B cell (primary cell): Measurements from ENCODE around the gene SLC25A51. TPM values are rescaled to one million over a fixed set of nuclear protein-coding genes. Genes with fewer than 3 reads are reported as not detected.

ENCODE experiments used
- ATAC-seq: fragments of 200-7000 bp; cut with Tn5 transposase; one replicate; pipeline ENCODE4 v1.10.0; 2021; ENCODE audit warnings: low read depth, mild to moderate bottlenecking, moderate number of reproducible peaks, moderate library complexity
- CTCF ChIA-PET: fragments of 350-600 bp; sonication (Branson Sonifier 250); formaldehyde crosslinking; loops from one replicate; lab custom pipeline; 2021; ENCODE audit warnings: antibody characterized with exemption, inconsistent platforms; lab: Charles Lee
- POLR2A ChIA-PET: fragments of 350-600 bp; sonication (Branson Sonifier 250); formaldehyde crosslinking; loops from one replicate; lab custom pipeline; 2021; ENCODE audit warnings: antibody characterized with exemption; lab: Charles Lee
- DNase-seq: peaks from one replicate; pipeline ENCODE4 v3.0.0; 2013
- H2AFZ ChIP-seq: 2 replicates; pipeline ENCODE4 v1.6.1; 2012; ENCODE audit warnings: mild to moderate bottlenecking, low read depth, low read length; ENCODE audit not compliant: insufficient read depth, poor library complexity, severe bottlenecking
- H3K27ac ChIP-seq, 2 donors: 1 replicate in 1 of 2; 2 replicates in 1 of 2; pipeline ENCODE4 v1.5.1; 2012 to 2013; ENCODE audit warnings: low read length in 2 of 2, mild to moderate bottlenecking in 2 of 2, moderate library complexity in 1 of 2
- H3K27me3 ChIP-seq, 4 experiments: fragments of 200-600 bp in 1 of 4; sonication (generic) in 1 of 4; replicated peaks in 1 of 4; 1 replicate in 2 of 4; 2 replicates in 2 of 4; pipeline versions ENCODE4 v1.6.1 to v1.7.0; 2013 to 2016; ENCODE audit warnings: low read length in 3 of 4, mild to moderate bottlenecking in 2 of 4, mixed read lengths in 1 of 4, moderate library complexity in 1 of 4; ENCODE audit not compliant: insufficient read depth in 4 of 4, control insufficient read depth in 3 of 4; ENCODE audit errors: control extremely low read depth in 1 of 4
- H3K36me3 ChIP-seq, 2 experiments: replicated peaks in 1 of 2; 1 replicate in 1 of 2; 2 replicates in 1 of 2; pipeline versions ENCODE4 v1.6.1 to v1.7.1; 2013; ENCODE audit warnings: low read length in 1 of 2; ENCODE audit not compliant: insufficient read depth in 2 of 2, control insufficient read depth in 1 of 2; ENCODE audit errors: control extremely low read depth in 1 of 2, extremely low read depth in 1 of 2
- H3K4me1 ChIP-seq, 2 donors: fragments of 200-600 bp in 1 of 2; sonication (generic) in 1 of 2; 1 replicate in 1 of 2; 2 replicates in 1 of 2; pipeline versions ENCODE4 v1.5.1 to v1.6.1; 2013 to 2017; ENCODE audit warnings: low read length in 2 of 2; ENCODE audit not compliant: control insufficient read depth in 2 of 2, insufficient read depth in 2 of 2
- H3K4me2 ChIP-seq: replicated peaks from 2 replicates; pipeline ENCODE3; 2012; ENCODE audit warnings: mild to moderate bottlenecking, low read depth, low read length; ENCODE audit not compliant: poor library complexity, severe bottlenecking
- H3K4me3 ChIP-seq, 5 experiments: fragments of 200-600 bp in 1 of 5; sonication (generic) in 1 of 5; 1 replicate in 3 of 5; 2 replicates in 2 of 5; pipeline versions ENCODE4 v1.5.1 to v1.7.0; 2011 to 2016; ENCODE audit warnings: low read length in 4 of 5, mild to moderate bottlenecking in 4 of 5, low read depth in 2 of 5, control low read depth in 1 of 5, moderate library complexity in 1 of 5; ENCODE audit not compliant: insufficient read depth in 1 of 5; ENCODE audit errors: control extremely low read depth in 1 of 5, extremely low read depth in 1 of 5
- H3K79me2 ChIP-seq: fragments of 200-600 bp; sonication (generic); one replicate; pipeline ENCODE4 v1.6.0; 2016; ENCODE audit warnings: low read length; ENCODE audit not compliant: control insufficient read depth, insufficient read depth
- H3K9ac ChIP-seq: fragments of 200-600 bp; sonication (generic); 2 replicates; pipeline ENCODE4 v1.6.1; 2017; ENCODE audit warnings: mild to moderate bottlenecking, low read length, moderate library complexity
- H3K9me3 ChIP-seq, 3 donors: one replicate each; pipeline versions ENCODE4 v1.6.1 to v1.7.1; 2013; ENCODE audit warnings: low read length in 2 of 3; ENCODE audit not compliant: control insufficient read depth in 2 of 3, insufficient read depth in 1 of 3; ENCODE audit errors: control extremely low read depth in 1 of 3
- H4K20me1 ChIP-seq: 2 replicates; pipeline ENCODE4 v1.6.0; 2012; ENCODE audit warnings: mild to moderate bottlenecking, low read length; ENCODE audit not compliant: insufficient read depth, control insufficient read depth, poor library complexity, severe bottlenecking
- H3K27ac Mint-ChIP-seq: one replicate; pipeline ENCODE4 v1.8.0; 2021; ENCODE audit warnings: mixed read lengths
- H3K27me3 Mint-ChIP-seq: one replicate; pipeline ENCODE4 v1.8.0; 2021; ENCODE audit warnings: mixed read lengths
- H3K4me1 Mint-ChIP-seq: one replicate; pipeline ENCODE4 v1.8.0; 2021; ENCODE audit warnings: mixed read lengths
- H3K4me3 Mint-ChIP-seq: one replicate; pipeline ENCODE4 v1.8.0; 2021; ENCODE audit warnings: mixed read lengths
- H3K9me3 Mint-ChIP-seq: one replicate; pipeline ENCODE4 v1.8.0; 2022; ENCODE audit warnings: mixed read lengths; ENCODE audit not compliant: insufficient read depth
- EZH2 ChIP-seq: IDR thresholded peaks from 2 replicates; pipeline ENCODE4 v1.6.1; 2012; ENCODE audit warnings: borderline replicate concordance, low read depth, mild to moderate bottlenecking, moderate library complexity, low read length; ENCODE audit not compliant: insufficient read depth, poor library complexity, severe bottlenecking
- WGBS: methylation state at CpG from one replicate; pipeline ENCODE4 v1.1.5; 2013; ENCODE audit warnings: missing lambda C conversion rate; ENCODE audit not compliant: insufficient coverage; 5-methylcytosine and 5-hydroxymethylcytosine counted together
- intact Hi-C: fragments of 100-400 bp; cut with micrococcal nuclease; formaldehyde crosslinking; loops from one replicate; pipeline ENCODE4 v1.10.0; 2022
- polyA plus RNA-seq: library from polyadenylated mRNA; depleted of rRNA; stranded (reverse); fragments of >200 nt; gene quantifications from 2 replicates; pipeline ENCODE4 v1.2.3, GENCODE V29; 2012
- total RNA-seq, 2 donors: library from RNA; stranded (reverse); fragments of 120-200 nt in 1 of 2; gene quantifications; 1 replicate in 1 of 2; 2 replicates in 1 of 2; pipeline versions ENCODE4 v1.2.3 to v1.2.4, GENCODE V29; 2013 to 2022
- TF ChIP-seq, protein P1 (sequence below): fragments of 200-600 bp; IDR thresholded peaks from one replicate; pipeline ENCODE4 v1.8.0; 2022; ENCODE audit warnings: antibody characterized with exemption, mild to moderate bottlenecking

SLC25A51 gene
- total and polyA plus RNA-seq, 2 donors (not counting 1 experiment from before 2014, with no cell fraction given) = 12.9 to 27.8 TPM

DNA sequence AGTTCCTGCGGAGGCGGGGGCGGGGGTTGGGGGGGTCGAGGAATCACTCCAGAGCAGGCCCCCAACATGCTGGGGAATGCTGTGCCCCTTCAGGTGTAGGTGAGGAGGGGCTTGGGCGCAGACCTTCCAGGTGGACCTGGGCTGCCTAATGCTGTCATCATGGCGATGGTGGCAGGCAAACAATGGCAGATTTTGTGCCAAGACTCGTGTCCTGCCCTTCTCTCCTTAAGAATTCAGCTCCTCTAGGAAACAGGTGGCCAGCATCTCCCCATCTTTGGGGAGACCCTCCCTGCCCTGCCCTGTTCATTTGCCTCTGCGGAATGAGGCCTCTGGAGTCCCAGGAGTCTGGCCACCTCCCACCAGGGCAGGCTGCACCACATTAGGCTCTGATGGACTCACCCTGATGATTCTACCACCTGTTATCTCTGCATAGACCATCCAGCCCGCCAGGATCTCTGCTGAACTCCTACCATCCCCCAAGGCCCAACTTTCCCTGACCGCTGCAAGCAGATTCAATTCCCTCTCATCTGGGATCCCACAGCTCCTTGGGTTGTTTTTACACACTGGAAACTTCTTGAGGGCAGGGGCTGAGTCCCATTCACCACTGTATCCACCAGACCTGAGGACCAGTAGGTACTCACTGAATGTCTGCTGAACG is 10.9 kb upstream of the SLC25A51 start:
- no peaks in the 10 kb centered on the region for H3K27me3 ChIP-seq
- H3K9ac ChIP-seq = no peak overlapping the region
- H2AFZ ChIP-seq = no peak overlapping the region
- POLR2A ChIA-PET = no interaction called here
- H3K27ac ChIP-seq = no peak overlapping the region
- H3K4me1 Mint-ChIP-seq = no peaks in the 10 kb centered on the region
- ATAC-seq (no peak), DNase-seq (no peak)
- CTCF ChIA-PET = interaction anchor here (0.7 to 6.5 kb wide), 8 partner anchors 9 to 482 kb away, joined by 3 to 41 read pairs (median 8); no protein-coding TSS in a partner anchor
- H3K27me3 Mint-ChIP-seq = no peaks in the 10 kb centered on the region
- TF ChIP-seq, protein P1, sequence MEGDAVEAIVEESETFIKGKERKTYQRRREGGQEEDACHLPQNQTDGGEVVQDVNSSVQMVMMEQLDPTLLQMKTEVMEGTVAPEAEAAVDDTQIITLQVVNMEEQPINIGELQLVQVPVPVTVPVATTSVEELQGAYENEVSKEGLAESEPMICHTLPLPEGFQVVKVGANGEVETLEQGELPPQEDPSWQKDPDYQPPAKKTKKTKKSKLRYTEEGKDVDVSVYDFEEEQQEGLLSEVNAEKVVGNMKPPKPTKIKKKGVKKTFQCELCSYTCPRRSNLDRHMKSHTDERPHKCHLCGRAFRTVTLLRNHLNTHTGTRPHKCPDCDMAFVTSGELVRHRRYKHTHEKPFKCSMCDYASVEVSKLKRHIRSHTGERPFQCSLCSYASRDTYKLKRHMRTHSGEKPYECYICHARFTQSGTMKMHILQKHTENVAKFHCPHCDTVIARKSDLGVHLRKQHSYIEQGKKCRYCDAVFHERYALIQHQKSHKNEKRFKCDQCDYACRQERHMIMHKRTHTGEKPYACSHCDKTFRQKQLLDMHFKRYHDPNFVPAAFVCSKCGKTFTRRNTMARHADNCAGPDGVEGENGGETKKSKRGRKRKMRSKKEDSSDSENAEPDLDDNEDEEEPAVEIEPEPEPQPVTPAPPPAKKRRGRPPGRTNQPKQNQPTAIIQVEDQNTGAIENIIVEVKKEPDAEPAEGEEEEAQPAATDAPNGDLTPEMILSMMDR = no peak
- TF ChIP-seq EZH2 = no peak
- no peaks in the 10 kb centered on the region for H3K4me1 ChIP-seq
- H3K4me2 ChIP-seq = no peak overlapping the region
- WGBS = 84% methylated on average over 8 of the region's 11 CpGs
- H3K4me3 ChIP-seq = no peak overlapping the region
- no peaks in the 10 kb centered on the region for H4K20me1 ChIP-seq
- no peaks in the 10 kb centered on the region for H3K36me3 ChIP-seq
- H3K79me2 ChIP-seq = no peaks in the 10 kb centered on the region
- no peak overlapping the region for H3K27ac Mint-ChIP-seq
- no peaks in the 10 kb centered on the region for H3K9me3 Mint-ChIP-seq
- H3K9me3 ChIP-seq = no peaks in the 10 kb centered on the region
- H3K4me3 Mint-ChIP-seq = no peak overlapping the region
- intact Hi-C loops = no loop called here

DNA sequence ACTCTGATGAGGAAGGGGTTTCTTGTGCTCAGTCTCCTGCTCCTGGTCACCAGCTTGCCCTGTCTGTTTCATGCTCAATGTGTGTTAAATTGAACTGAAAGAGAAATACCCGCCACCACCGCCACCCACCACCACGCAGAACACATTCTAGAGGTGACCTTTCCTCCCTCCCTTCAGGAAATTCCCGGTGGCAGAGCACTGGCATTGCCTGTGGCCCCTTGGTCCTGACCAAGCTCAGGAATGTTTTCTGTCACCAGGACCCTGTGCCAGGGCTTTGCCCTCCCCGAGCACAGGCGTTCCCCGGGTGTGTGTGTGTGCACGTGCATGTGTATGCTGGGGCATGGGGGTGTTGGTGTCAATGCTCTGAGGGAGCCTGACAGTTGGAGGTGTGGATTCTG is 10.2 kb upstream of the SLC25A51 start:
- ATAC-seq (no peak), DNase-seq (no peak)
- H3K27ac ChIP-seq = no peak overlapping the region
- H3K4me1 Mint-ChIP-seq = no peaks in the 10 kb centered on the region
- no peak overlapping the region for H3K27ac Mint-ChIP-seq
- ChIA-PET CTCF (interaction anchor here (0.6 to 6.5 kb wide), 25 partner anchors 9 to 523 kb away, joined by 3 to 41 read pairs (median 5); no protein-coding TSS in a partner anchor), POLR2A (interaction anchor here (0.8 kb wide), 1 partner anchor 173 kb away, joined by 3 read pairs; no protein-coding TSS in a partner anchor)
- no peaks in the 10 kb centered on the region for H3K9me3 Mint-ChIP-seq
- H3K4me3 Mint-ChIP-seq = no peak overlapping the region
- no peaks in the 10 kb centered on the region for H3K4me1 ChIP-seq
- H3K9me3 ChIP-seq = no peaks in the 10 kb centered on the region
- H4K20me1 ChIP-seq = no peaks in the 10 kb centered on the region
- no peak overlapping the region for H3K4me2 ChIP-seq
- H3K36me3 ChIP-seq = no peaks in the 10 kb centered on the region
- H2AFZ ChIP-seq = no peak overlapping the region
- TF ChIP-seq, protein P1 = no peak
- TF ChIP-seq EZH2 = no peak
- no peak overlapping the region for H3K9ac ChIP-seq
- 86% methylated on average over 6 of the region's 8 CpGs for WGBS
- no peaks in the 10 kb centered on the region for H3K27me3 Mint-ChIP-seq
- H3K27me3 ChIP-seq = no peaks in the 10 kb centered on the region
- intact Hi-C loops = no loop called here
- H3K79me2 ChIP-seq = no peaks in the 10 kb centered on the region
- H3K4me3 ChIP-seq = no peak overlapping the region
